ENCODE results near the gene ADGRA1. TPM values are rescaled to one million over a fixed set of nuclear protein-coding genes. Genes with fewer than 3 reads are reported as not detected.

The ADGRA1 gene
- total and polyA plus RNA-seq, 5 donors, result 0.02 to 0.14 TPM; not detected in 3

GRCh38 chr10:133076274-133077038 lies 11.3 kb upstream of the ADGRA1 start:
- no peaks in the 10 kb centered on the region for H3K4me1 ChIP-seq (ENCODE audit: control insufficient read depth, insufficient read depth, low read length)
- DNase-seq (peak in 2 of 3 donors; percentile 16 to 18), ATAC-seq (peak in 1 of 2 donors; percentile 20)
- H3K27me3 ChIP-seq (ENCODE audit: control insufficient read depth, insufficient read depth), result no peaks in the 10 kb centered on the region
- intact Hi-C loops (cut with DNase I), result no loop called here
- 88% methylated on average over 30 of the region's 30 CpGs for WGBS
- H3K4me3 ChIP-seq (ENCODE audit: low read length), result no peak overlapping the region
- no peaks in the 10 kb centered on the region for H3K9me3 ChIP-seq (ENCODE audit: control insufficient read depth, low read length)
- H3K27ac ChIP-seq (ENCODE audit: low read length), result no peak overlapping the region

- no peak overlapping the region for H3K27ac ChIP-seq (ENCODE audit: low read length)
- no peaks in the 10 kb centered on the region for H3K27me3 ChIP-seq (ENCODE audit: control insufficient read depth, insufficient read depth)
- H3K4me1 ChIP-seq (ENCODE audit: control insufficient read depth, insufficient read depth, low read length), result no peaks in the 10 kb centered on the region
- H3K9me3 ChIP-seq (ENCODE audit: control insufficient read depth, low read length), result no peaks in the 10 kb centered on the region
- intact Hi-C loops (cut with DNase I), result no loop called here
- DNase-seq (peak in 1 of 3 donors; percentile 56), ATAC-seq (peak; percentile 18 to 42)
- WGBS, result 61% methylated on average over 39 of the region's 39 CpGs
- H3K4me3 ChIP-seq (ENCODE audit: low read length), result no peak overlapping the region
These were observed 7.7 kb upstream of the ADGRA1 start for GRCh38 chr10:133079836-133080682.

- H3K4me1 ChIP-seq (ENCODE audit: control insufficient read depth, insufficient read depth, low read length), result no peaks in the 10 kb centered on the region
- intact Hi-C loops (cut with DNase I), result no loop called here
- 80% methylated on average over 7 of the region's 7 CpGs for WGBS
- no peak overlapping the region for H3K4me3 ChIP-seq (ENCODE audit: low read length)
- no peak overlapping the region for H3K27ac ChIP-seq (ENCODE audit: low read length)
- no peak for ATAC-seq
- no peak for DNase-seq
- H3K9me3 ChIP-seq (ENCODE audit: control insufficient read depth, low read length), result no peaks in the 10 kb centered on the region
- no peaks in the 10 kb centered on the region for H3K27me3 ChIP-seq (ENCODE audit: control insufficient read depth, insufficient read depth)
These were observed 7.1 kb upstream of the ADGRA1 start for GRCh38 chr10:133080683-133081040.

GRCh38 chr10:133081636-133082035 lies 6.1 kb upstream of the ADGRA1 start:
- Histone ChIP-seq H3K4me1 (ENCODE audit: control insufficient read depth, insufficient read depth, low read length) (no peaks in the 10 kb centered on the region), H3K4me3 (ENCODE audit: low read length) (no peak overlapping the region), H3K27ac (ENCODE audit: low read length) (no peak overlapping the region), H3K9me3 (ENCODE audit: control insufficient read depth, low read length) (no peaks in the 10 kb centered on the region), H3K27me3 (ENCODE audit: control insufficient read depth, insufficient read depth) (no peaks in the 10 kb centered on the region)
- no peak for ATAC-seq
- WGBS, result 86% methylated on average over 16 of the region's 16 CpGs
- intact Hi-C loops (cut with DNase I), result no loop called here
- DNase-seq, result no peak

GRCh38 chr10:133082685-133083421 lies 4.9 kb upstream of the ADGRA1 start:
- H3K4me3 ChIP-seq (ENCODE audit: low read length), result no peak overlapping the region
- H3K9me3 ChIP-seq (ENCODE audit: control insufficient read depth, low read length), result no peaks in the 10 kb centered on the region
- no peaks in the 10 kb centered on the region for H3K4me1 ChIP-seq (ENCODE audit: control insufficient read depth, insufficient read depth, low read length)
- H3K27ac ChIP-seq (ENCODE audit: low read length), result no peak overlapping the region
- WGBS, result 64% methylated on average over 43 of the region's 43 CpGs
- H3K27me3 ChIP-seq (ENCODE audit: control insufficient read depth, insufficient read depth), result no peaks in the 10 kb centered on the region
- intact Hi-C loops (cut with DNase I), result no loop called here
- no peak for ATAC-seq
- peak in 1 of 3 donors; percentile 18 for DNase-seq

GRCh38 chr10:133083422-133084100 lies 4.2 kb upstream of the ADGRA1 start:
- 74% methylated on average over 30 of the region's 30 CpGs for WGBS

GRCh38 chr10:133084491-133084890 lies 3.2 kb upstream of the ADGRA1 start:
- no peaks in the 10 kb centered on the region for H3K27me3 ChIP-seq (ENCODE audit: control insufficient read depth, insufficient read depth)
- 84% methylated on average over 17 of the region's 17 CpGs for WGBS
- H3K4me1 ChIP-seq (ENCODE audit: control insufficient read depth, insufficient read depth, low read length), result no peaks in the 10 kb centered on the region
- H3K4me3 ChIP-seq (ENCODE audit: low read length), result no peak overlapping the region
- peak in 1 of 3 donors; percentile 7 for DNase-seq
- H3K9me3 ChIP-seq (ENCODE audit: control insufficient read depth, low read length), result no peaks in the 10 kb centered on the region
- intact Hi-C loops (cut with DNase I), result no loop called here
- ATAC-seq, result no peak
- no peak overlapping the region for H3K27ac ChIP-seq (ENCODE audit: low read length)

More at GRCh38 chr10:133083422-133084100, 4.2 kb upstream of the ADGRA1 start:
- Histone ChIP-seq H3K4me3 (ENCODE audit: low read length) (no peak overlapping the region), H3K4me1 (ENCODE audit: control insufficient read depth, insufficient read depth, low read length) (no peaks in the 10 kb centered on the region), H3K9me3 (ENCODE audit: control insufficient read depth, low read length) (no peaks in the 10 kb centered on the region), H3K27me3 (ENCODE audit: control insufficient read depth, insufficient read depth) (no peaks in the 10 kb centered on the region), H3K27ac (ENCODE audit: low read length) (no peak overlapping the region)
- DNase-seq, result peak in 1 of 3 donors; percentile 24
- ATAC-seq, result no peak
- intact Hi-C loops (cut with DNase I), result no loop called here

- peak in 1 of 3 donors; percentile 46 for DNase-seq
- WGBS, result 69% methylated on average over 32 of the region's 32 CpGs
These were observed 2.2 kb upstream of the ADGRA1 start for GRCh38 chr10:133085251-133086125.

GRCh38 chr10:133086247-133086646 lies 1.5 kb upstream of the ADGRA1 start:
- intact Hi-C loops (cut with DNase I), result no loop called here
- no peak overlapping the region for H3K4me3 ChIP-seq (ENCODE audit: low read length)
- ATAC-seq (no peak), DNase-seq (peak in 1 of 3 donors; percentile 46)
- no peaks in the 10 kb centered on the region for H3K4me1 ChIP-seq (ENCODE audit: control insufficient read depth, insufficient read depth, low read length)
- H3K27me3 ChIP-seq (ENCODE audit: control insufficient read depth, insufficient read depth), result no peaks in the 10 kb centered on the region
- H3K9me3 ChIP-seq (ENCODE audit: control insufficient read depth, low read length), result no peaks in the 10 kb centered on the region
- no peak overlapping the region for H3K27ac ChIP-seq (ENCODE audit: low read length)
- WGBS, result 47% methylated on average over 12 of the region's 12 CpGs

More at GRCh38 chr10:133085251-133086125, 2.2 kb upstream of the ADGRA1 start:
- Histone ChIP-seq H3K27ac (ENCODE audit: low read length) (no peak overlapping the region), H3K4me3 (ENCODE audit: low read length) (no peak overlapping the region), H3K9me3 (ENCODE audit: control insufficient read depth, low read length) (no peaks in the 10 kb centered on the region), H3K27me3 (ENCODE audit: control insufficient read depth, insufficient read depth) (no peaks in the 10 kb centered on the region), H3K4me1 (ENCODE audit: control insufficient read depth, insufficient read depth, low read length) (no peaks in the 10 kb centered on the region)
- no peak for ATAC-seq
- intact Hi-C loops (cut with DNase I), result no loop called here

Data from right cardiac atrium (tissue), 5 donors.